Skeletal muscle tissue (tissue), 4 donors: ENCODE results near the gene ZNF541. TPM values are rescaled to one million over a fixed set of nuclear protein-coding genes. Genes with fewer than 3 reads are reported as not detected.

Experiments
- H3K27ac ChIP-seq: one replicate; pipeline ENCODE4 v1.7.0; 2013; ENCODE audit warnings: mild to moderate bottlenecking, low read depth, low read length, inconsistent platforms
- H3K27me3 ChIP-seq, 3 donors: one replicate each; pipeline ENCODE4 v1.7.0; 2013; ENCODE audit warnings: low read length in 3 of 3; ENCODE audit not compliant: control insufficient read depth in 3 of 3, insufficient read depth in 3 of 3
- H3K36me3 ChIP-seq, 3 donors: one replicate each; pipeline ENCODE4 v1.7.0; 2013; ENCODE audit warnings: low read length in 3 of 3; ENCODE audit not compliant: control insufficient read depth in 3 of 3, insufficient read depth in 3 of 3
- H3K4me1 ChIP-seq, 3 donors: one replicate each; pipeline ENCODE4 v1.7.0; 2013; ENCODE audit warnings: low read length in 3 of 3, mild to moderate bottlenecking in 3 of 3; ENCODE audit not compliant: control insufficient read depth in 3 of 3, insufficient read depth in 3 of 3
- H3K4me3 ChIP-seq, 3 donors: one replicate each; pipeline ENCODE4 v1.7.0; 2013; ENCODE audit warnings: low read length in 3 of 3
- H3K9ac ChIP-seq, 3 donors: one replicate each; pipeline ENCODE4 v1.7.0; 2013; ENCODE audit warnings: low read length in 3 of 3, mild to moderate bottlenecking in 3 of 3, moderate library complexity in 2 of 3, low read depth in 1 of 3
- H3K9me3 ChIP-seq, 3 donors: one replicate each; pipeline ENCODE4 v1.7.0; 2013; ENCODE audit warnings: low read length in 3 of 3; ENCODE audit not compliant: control insufficient read depth in 3 of 3
- total RNA-seq: library from RNA; depleted of rRNA; stranded (reverse); fragments of >200 nt; gene quantifications from one replicate; pipeline ENCODE4 v1.2.3, GENCODE V29; 2014
- donor health status: Osteomylitis.

Gene ZNF541
- total RNA-seq, 1 donor from 2014 or later: not detected

DNA sequence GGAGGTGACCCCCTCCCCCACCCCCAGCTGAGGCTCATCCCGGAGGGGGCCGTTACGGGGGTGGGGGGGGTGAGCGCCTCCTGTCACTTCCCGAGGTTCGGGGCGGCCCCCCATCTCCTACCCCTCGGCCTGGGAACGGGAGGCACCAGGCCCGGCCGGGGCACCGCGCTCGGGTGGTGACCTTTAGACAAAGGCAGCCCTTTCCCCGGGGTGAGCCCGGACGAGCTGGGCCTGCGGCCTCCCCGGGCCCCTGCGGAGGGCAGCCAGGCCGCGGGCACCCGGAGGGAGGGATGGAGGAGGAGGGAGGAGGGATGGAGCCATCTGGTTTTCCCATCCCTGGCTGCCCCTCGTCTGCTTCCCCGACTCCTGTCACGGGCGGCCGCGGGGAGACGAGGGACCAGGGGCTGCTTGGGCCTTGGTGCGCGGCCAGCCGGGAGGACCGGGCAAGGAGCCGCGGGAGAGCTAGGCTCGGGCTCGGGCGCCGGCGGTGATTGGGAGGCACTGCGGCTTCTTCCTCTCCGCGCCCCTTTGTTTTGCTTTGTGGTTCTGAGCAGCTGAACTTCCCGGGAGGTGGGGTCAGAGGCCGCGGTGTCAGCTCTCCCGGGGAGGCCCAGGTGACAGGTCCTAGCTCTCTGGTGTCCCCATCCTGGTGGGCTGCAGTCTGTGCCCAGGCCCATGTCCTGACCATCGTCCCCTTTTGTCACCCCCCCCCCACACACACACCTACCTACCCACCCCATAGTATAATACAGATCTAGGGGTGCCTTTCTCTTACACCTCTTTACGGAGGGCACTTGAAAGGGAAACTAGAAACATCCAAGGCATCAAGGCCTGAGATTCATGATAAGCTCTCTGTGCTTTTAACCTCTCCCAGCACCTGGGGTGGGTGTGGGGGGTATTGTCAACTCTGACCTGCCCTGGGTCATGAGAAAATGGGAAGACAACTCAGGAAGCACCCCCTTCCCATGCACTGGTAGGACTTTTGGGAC, 37.3 kb upstream of the ZNF541 start:
- H3K4me1 ChIP-seq: peaks cover 30 to 44% (median 37%) of the 10 kb centered on the region in 3 donors
- H3K9ac ChIP-seq: peak overlapping the region; percentile 80 to 84 (median 83)
- H3K36me3 ChIP-seq: peaks cover 0 to 2% (median 0%) of the 10 kb centered on the region in 3 donors
- peak overlapping the region; percentile 63 to 77 (median 75) for H3K4me3 ChIP-seq
- H3K27me3 ChIP-seq: no peaks in the 10 kb centered on the region
- H3K27ac ChIP-seq: peak overlapping the region; percentile 88
- no peaks in the 10 kb centered on the region for H3K9me3 ChIP-seq

DNA sequence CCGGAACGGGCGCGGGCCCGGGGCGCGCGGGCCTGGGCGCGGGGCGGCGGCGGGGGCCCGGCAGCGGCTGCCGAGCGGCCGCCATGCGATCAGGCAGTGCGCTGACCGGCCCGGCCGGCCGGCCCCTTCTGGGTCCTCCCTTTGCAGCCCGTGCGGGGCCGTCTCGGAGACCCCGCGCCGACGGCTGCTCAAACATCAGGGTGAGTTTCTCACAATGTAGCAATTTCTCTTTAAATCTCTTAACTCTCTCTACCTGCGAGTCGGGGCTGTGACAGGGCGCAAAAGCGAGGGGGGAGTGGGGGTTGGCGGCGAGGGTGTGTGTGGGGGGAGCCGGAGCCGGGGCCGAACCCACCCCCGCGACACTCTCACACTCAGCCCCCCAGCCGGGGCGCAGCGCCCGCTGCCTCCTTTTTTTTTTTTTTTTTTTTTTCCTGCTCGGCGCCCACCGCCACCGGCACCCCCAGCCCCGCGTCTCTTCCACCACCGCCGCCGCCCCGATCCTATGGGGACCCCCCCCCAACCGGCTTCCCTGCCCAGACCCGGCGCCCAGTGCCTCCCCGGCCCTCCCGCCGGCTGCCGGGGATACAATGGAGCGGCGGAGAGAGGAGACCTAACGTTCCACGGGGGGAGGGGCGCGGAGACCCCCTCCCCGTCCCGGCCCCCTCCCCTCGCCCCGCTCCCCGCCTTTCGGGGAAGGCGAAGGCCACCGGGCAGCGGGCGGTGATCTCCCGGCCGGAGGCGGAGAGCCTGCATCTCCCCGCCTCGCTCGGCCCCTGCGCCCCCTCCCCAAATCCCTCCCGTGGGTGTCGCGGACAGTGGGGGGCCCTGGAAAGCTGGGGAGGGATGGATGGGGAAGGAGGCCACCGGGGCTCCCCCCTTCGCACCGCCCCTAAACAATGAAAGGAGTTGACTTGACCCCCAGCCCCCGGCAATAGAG, 36.3 kb upstream of the ZNF541 start, which contains the start of gene BICRA:
Gene BICRA (plus strand): TSS at position 166 of the 937 bp plus-strand sequence. CDS start 64,441 bp downstream, outside the sequence.
- H3K27me3 ChIP-seq: peaks cover 0 to 1% (median 0%) of the 10 kb centered on the region in 3 donors
- peaks cover 29 to 42% (median 37%) of the 10 kb centered on the region in 3 donors for H3K4me1 ChIP-seq
- peak within 1 kb of the TSS; percentile 80 to 94 (median 93) for H3K4me3 ChIP-seq
- peak within 1 kb of the TSS; percentile 93 to 98 (median 98) for H3K9ac ChIP-seq
- H3K36me3 ChIP-seq: no peaks in the 10 kb centered on the region
- H3K9me3 ChIP-seq: no peaks in the 10 kb centered on the region
- peak within 1 kb of the TSS; percentile 95 for H3K27ac ChIP-seq

DNA sequence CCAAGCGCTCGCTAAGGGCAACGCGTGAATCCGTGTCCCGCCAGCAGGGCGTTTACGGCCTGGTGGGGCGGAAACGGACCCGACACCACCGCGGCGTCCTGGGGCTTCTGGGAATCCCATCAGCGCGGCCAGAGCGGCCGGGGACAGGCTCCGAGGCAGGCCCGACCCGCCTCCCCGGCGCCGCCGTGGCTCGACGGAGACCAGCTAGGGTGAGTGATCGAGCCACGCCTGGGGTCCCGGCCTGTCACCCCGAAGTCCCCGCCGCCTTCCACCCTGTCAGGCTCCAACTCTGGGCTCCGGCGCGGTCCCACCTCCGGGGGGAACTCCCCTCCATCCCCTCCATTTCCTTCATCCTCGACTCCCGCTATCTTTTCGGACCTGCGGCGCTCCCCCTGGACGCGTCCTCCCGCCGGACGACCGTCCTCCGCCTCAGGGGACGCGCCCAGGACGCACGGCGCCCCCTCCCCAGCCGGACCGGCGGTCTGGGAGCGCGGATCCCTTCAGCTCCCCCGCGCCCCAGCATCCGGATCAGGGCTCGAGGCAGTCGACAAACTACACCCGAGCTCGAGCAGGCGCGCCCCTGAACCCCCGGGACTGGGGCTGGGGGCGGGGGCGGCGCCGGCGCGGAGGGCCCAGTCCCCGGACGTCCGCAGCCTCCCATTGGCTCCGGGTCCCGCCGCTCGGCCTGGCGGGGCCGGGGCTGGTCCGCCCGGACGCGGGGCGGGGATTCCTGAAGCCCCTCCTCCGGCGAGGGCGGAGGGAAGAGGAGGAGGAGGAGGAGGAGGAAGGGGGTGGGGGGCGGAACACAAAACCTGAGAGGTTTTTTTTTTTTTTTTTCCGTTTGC, 35.3 kb upstream of the ZNF541 start:
- peak overlapping the region; percentile 80 to 94 (median 93) for H3K4me3 ChIP-seq
- H3K9me3 ChIP-seq: no peaks in the 10 kb centered on the region
- H3K4me1 ChIP-seq: peaks cover 26 to 36% (median 32%) of the 10 kb centered on the region in 3 donors
- peak overlapping the region; percentile 95 for H3K27ac ChIP-seq
- H3K9ac ChIP-seq: peak overlapping the region; percentile 93 to 98 (median 98)
- H3K27me3 ChIP-seq: peaks cover 0 to 4% (median 0%) of the 10 kb centered on the region in 3 donors
- no peaks in the 10 kb centered on the region for H3K36me3 ChIP-seq

DNA sequence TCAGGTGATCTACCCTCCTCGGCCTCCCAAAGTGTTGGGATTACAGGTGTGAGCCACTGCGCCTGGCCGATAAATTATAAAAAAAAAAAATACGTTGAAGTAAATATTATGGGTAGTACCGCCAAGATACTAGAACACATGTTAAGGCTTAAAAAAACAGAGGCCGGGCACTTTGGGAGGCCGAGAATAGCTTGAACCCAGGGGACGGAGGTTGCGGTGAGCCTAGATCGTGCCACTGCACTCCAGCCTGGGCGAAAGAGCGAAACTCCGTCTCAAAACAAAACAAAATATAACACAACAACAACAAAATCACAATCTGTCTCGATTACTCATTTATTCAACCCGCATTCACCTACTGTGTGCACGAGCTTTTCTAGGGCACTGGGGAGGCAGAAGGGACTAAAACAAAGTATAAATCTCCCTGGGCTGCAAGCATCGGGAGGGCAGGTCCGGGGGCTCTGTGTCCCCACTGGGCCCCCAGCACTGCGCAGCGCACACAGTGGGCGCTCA, 34.7 kb upstream of the ZNF541 start:
- H3K36me3 ChIP-seq: no peaks in the 10 kb centered on the region
- peaks cover 0 to 4% (median 0%) of the 10 kb centered on the region in 3 donors for H3K27me3 ChIP-seq
- peaks cover 19 to 30% (median 25%) of the 10 kb centered on the region in 3 donors for H3K4me1 ChIP-seq
- peak overlapping the region; percentile 95 for H3K27ac ChIP-seq
- peak overlapping the region; percentile 80 to 94 (median 93) for H3K4me3 ChIP-seq
- H3K9ac ChIP-seq: peak overlapping the region; percentile 93 to 98 (median 98)
- no peaks in the 10 kb centered on the region for H3K9me3 ChIP-seq

DNA sequence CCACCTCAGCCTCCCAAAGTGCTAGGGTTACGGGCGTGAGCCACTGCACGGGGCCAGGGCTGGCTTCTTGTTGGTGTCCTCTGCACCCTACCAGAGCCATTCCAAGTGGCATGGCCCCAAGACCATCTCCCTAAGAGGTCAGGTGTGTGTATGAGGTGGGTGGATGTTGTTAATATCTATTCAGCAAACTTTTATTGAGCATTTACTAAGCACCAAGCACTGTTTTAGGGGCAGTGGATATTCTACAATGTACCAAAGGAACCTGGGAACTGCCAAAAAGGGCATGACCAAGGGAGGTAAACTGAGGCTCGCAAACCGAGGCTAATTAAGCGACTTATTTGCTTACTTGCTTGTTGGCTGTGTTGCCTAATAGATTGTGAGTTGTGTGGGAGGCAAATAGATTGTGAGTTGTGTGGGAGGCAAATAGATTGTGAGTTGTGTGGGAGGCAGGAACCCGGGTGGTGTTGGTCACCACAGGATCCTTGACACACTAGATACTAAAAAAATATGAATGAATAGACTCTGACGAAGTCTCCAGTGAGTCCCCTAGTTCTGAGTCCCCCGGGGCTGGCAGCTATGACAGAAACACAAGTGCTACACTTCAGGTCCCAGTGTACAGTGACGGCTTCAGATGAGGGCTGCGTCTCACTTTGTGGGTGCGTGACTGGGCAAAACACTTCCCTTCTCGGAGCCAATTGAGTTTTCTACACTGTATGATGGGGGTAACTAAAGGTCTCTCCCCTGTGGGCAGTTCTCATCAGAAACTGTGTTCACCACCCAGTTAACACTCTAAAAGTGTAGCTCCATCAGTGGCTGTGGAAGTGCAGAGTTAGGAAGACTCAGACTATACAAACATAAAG, 31.0 kb upstream of the ZNF541 start:
- Histone ChIP-seq H3K9me3 (no peaks in the 10 kb centered on the region), H3K4me1 (peaks cover 7 to 19% (median 9%) of the 10 kb centered on the region in 3 donors), H3K27ac (no peak overlapping the region), H3K27me3 (peaks cover 0 to 4% (median 0%) of the 10 kb centered on the region in 3 donors), H3K4me3 (no peak overlapping the region), H3K36me3 (no peaks in the 10 kb centered on the region), H3K9ac (no peak overlapping the region)

DNA sequence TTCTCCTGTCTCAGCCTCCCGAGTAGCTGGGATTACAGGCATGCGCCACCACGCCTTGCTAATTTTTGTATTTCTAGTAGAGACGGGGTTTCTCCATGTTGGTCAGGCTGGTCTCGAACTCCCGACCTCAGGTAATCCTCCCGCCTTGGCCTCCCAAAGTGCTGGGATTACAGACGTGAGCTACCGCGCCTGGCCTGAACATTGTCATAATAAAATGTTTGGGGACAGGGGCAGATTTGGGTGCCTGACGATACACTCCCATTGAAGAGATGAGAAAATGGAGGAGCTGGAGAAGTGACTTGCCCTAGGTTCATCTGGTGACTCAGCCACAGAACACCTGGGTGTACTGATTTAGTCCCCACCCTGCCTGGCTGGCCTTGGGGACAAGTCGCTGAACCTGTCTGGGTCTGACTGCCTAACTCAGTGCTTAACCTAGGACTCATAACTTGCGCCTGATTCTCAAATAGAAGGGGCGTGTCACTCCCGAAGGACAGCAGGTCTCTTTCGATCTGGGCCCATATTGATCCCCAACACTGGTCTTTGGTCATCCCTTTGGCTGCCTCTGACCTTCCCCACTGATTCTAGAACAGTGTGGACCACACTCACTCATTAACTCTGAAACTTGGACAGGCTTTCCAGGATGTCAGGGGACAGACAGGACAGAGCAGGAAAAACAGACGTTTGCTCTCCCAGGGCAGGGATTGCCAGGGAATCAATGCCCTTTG, 28.4 kb upstream of the ZNF541 start:
- Histone ChIP-seq H3K27ac (peak overlapping the region; percentile 83), H3K4me1 (peaks cover 10 to 21% (median 10%) of the 10 kb centered on the region in 3 donors), H3K9ac (peak overlapping the region in 2 of 3 donors; percentile 82 to 88), H3K4me3 (peak overlapping the region in 2 of 3 donors; percentile 76 to 87), H3K27me3 (peaks cover 0 to 4% (median 0%) of the 10 kb centered on the region in 3 donors), H3K36me3 (no peaks in the 10 kb centered on the region), H3K9me3 (no peaks in the 10 kb centered on the region)

DNA sequence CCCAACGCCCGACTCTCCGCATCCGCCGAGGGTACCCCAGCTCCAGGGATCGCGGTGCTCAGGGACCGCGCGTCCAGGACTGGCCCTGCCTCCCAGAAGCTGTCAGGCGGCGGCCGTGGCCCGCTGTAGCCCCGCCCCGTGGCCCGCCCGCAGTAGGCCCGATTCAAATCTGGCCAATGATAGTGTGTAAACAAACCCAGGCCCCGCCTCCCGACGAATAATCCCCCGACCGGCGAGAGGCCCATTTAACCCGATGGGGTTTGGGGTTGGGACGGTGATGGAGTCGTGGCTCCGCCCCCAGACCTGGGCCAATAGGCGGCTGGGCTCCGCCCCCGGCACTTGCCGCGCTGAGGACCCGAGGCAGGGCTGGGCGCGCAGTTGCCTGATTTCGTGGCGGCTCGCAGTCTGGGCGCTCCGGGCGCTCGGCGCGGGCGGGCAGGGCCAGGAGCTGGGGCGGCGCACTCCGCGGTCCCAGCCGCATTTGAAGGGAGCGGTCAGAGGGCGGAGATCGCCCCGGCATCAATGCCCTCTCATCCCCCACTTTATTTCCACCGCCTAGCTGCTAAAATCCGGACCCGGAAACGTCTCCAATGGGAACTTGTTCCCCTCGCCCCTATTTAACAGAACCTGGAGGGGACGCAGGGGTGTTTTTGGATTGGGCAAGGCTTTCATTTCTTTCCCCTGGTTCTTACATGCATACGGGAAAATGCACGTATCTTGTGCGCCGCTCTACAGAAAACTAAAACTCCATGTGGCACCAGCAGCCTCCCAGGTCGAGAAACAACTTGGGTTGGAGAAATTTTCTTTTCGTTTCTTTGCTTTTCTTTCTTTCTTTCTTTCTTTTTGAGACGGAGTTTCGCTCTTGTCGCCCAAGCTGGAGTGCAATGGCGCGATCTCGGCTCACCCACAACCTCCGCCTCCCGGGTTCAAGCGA, 27.6 kb upstream of the ZNF541 start:
- Histone ChIP-seq H3K9me3 (no peaks in the 10 kb centered on the region), H3K36me3 (no peaks in the 10 kb centered on the region), H3K4me3 (peak overlapping the region; percentile 76 to 87 (median 83)), H3K9ac (peak overlapping the region; percentile 82 to 89 (median 88)), H3K27me3 (peaks cover 0 to 4% (median 0%) of the 10 kb centered on the region in 3 donors), H3K4me1 (peaks cover 10 to 21% (median 10%) of the 10 kb centered on the region in 3 donors), H3K27ac (peak overlapping the region; percentile 83)
